T-helper 2 cell treated with Interferon-gamma antibody and Interleukin-4, amounts not matched to agents 5 μg/mL and 100 μg/mL, for 36 hours (primary cell): ENCODE measurements around the gene CYP2C19.
"Not testable (repeated sequence)": the region's sequence is repeated elsewhere in the genome, so short reads cannot be mapped to it uniquely, and the experiment has no call there.

Experiments used
- DNase-seq: peaks from one replicate; pipeline ENCODE4 v3.0.0; 2021; ENCODE audit warnings: low spot score
- H3K27ac Mint-ChIP-seq: one replicate; pipeline ENCODE4 v1.8.0; 2021; ENCODE audit warnings: mild to moderate bottlenecking, mixed read lengths
- H3K27me3 Mint-ChIP-seq: one replicate; pipeline ENCODE4 v1.8.0; 2021; ENCODE audit warnings: low read depth, mixed read lengths
- H3K36me3 Mint-ChIP-seq: one replicate; pipeline ENCODE4 v1.8.0; 2021; ENCODE audit warnings: low read depth, mixed read lengths
- H3K4me1 Mint-ChIP-seq: one replicate; pipeline ENCODE4 v1.8.0; 2021; ENCODE audit warnings: low read depth, mixed read lengths
- H3K4me3 Mint-ChIP-seq: one replicate; pipeline ENCODE4 v1.8.0; 2022; ENCODE audit warnings: mild to moderate bottlenecking, moderate library complexity, mixed read lengths
- H3K9me3 Mint-ChIP-seq: one replicate; pipeline ENCODE4 v1.8.0; 2021; ENCODE audit warnings: mixed read lengths

Gene CYP2C19

GRCh38 chr10:94830025-94830424 is 67.5 kb downstream of the CYP2C19 start:
- H3K27me3 Mint-ChIP-seq, H3K36me3 Mint-ChIP-seq, H3K4me1 Mint-ChIP-seq, H3K27ac Mint-ChIP-seq, DNase-seq, H3K4me3 Mint-ChIP-seq: not testable (repeated sequence)
- peaks cover 32% of the 10 kb centered on the region for H3K9me3 Mint-ChIP-seq

- Mint-ChIP-seq H3K36me3 (no peaks in the 10 kb centered on the region), H3K9me3 (peaks cover 4% of the 10 kb centered on the region), H3K27me3 (no peaks in the 10 kb centered on the region), H3K27ac (no peak overlapping the region), H3K4me1 (no peaks in the 10 kb centered on the region), H3K4me3 (no peak overlapping the region)
- no peak for DNase-seq
These were observed 83.7 kb downstream of the CYP2C19 start for GRCh38 chr10:94846204-94846603.

GRCh38 chr10:94850766-94851165 is 88.3 kb downstream of the CYP2C19 start:
- Mint-ChIP-seq H3K27me3 (no peaks in the 10 kb centered on the region), H3K27ac (no peak overlapping the region), H3K36me3 (no peaks in the 10 kb centered on the region), H3K9me3 (peaks cover 4% of the 10 kb centered on the region), H3K4me1 (no peaks in the 10 kb centered on the region), H3K4me3 (no peak overlapping the region)
- DNase-seq = no peak

GRCh38 chr10:94851263-94851662 is 88.8 kb downstream of the CYP2C19 start:
- Mint-ChIP-seq H3K4me3 (no peak overlapping the region), H3K9me3 (peaks cover 4% of the 10 kb centered on the region), H3K36me3 (no peaks in the 10 kb centered on the region), H3K27ac (no peak overlapping the region), H3K4me1 (no peaks in the 10 kb centered on the region), H3K27me3 (no peaks in the 10 kb centered on the region)
- DNase-seq = no peak

- Mint-ChIP-seq H3K4me1 (no peaks in the 10 kb centered on the region), H3K4me3 (no peak overlapping the region), H3K27me3 (no peaks in the 10 kb centered on the region), H3K9me3 (peaks cover 4% of the 10 kb centered on the region), H3K27ac (no peak overlapping the region), H3K36me3 (no peaks in the 10 kb centered on the region)
- no peak for DNase-seq
These were observed 90.0 kb downstream of the CYP2C19 start for GRCh38 chr10:94852438-94852837.

- DNase-seq = no peak
- Mint-ChIP-seq H3K27ac (no peak overlapping the region), H3K4me1 (no peaks in the 10 kb centered on the region)
These were observed 90.6 kb downstream of the CYP2C19 start for GRCh38 chr10:94853065-94853464.

GRCh38 chr10:94858005-94858404 is 95.5 kb downstream of the CYP2C19 start:
- no peak for DNase-seq
- Mint-ChIP-seq H3K4me3 (no peak overlapping the region), H3K27ac (no peak overlapping the region), H3K9me3 (no peaks in the 10 kb centered on the region), H3K4me1 (no peaks in the 10 kb centered on the region), H3K36me3 (no peaks in the 10 kb centered on the region), H3K27me3 (no peaks in the 10 kb centered on the region)

More at GRCh38 chr10:94853065-94853464, 90.6 kb downstream of the CYP2C19 start:
- H3K36me3 Mint-ChIP-seq = no peaks in the 10 kb centered on the region
- H3K4me3 Mint-ChIP-seq = no peak overlapping the region
- H3K27me3 Mint-ChIP-seq = no peaks in the 10 kb centered on the region
- peaks cover 4% of the 10 kb centered on the region for H3K9me3 Mint-ChIP-seq

GRCh38 chr10:94859086-94859485 is 96.6 kb downstream of the CYP2C19 start:
- Mint-ChIP-seq H3K4me1 (no peaks in the 10 kb centered on the region), H3K27ac (no peak overlapping the region), H3K9me3 (peaks cover 8% of the 10 kb centered on the region), H3K27me3 (no peaks in the 10 kb centered on the region), H3K36me3 (no peaks in the 10 kb centered on the region), H3K4me3 (no peak overlapping the region)
- DNase-seq = no peak

GRCh38 chr10:94878649-94879048 is 116.2 kb downstream of the CYP2C19 start:
- H3K4me1 Mint-ChIP-seq = no peaks in the 10 kb centered on the region
- H3K27ac Mint-ChIP-seq = no peak overlapping the region
- no peaks in the 10 kb centered on the region for H3K9me3 Mint-ChIP-seq
- no peaks in the 10 kb centered on the region for H3K36me3 Mint-ChIP-seq
- no peaks in the 10 kb centered on the region for H3K27me3 Mint-ChIP-seq
- no peak for DNase-seq
- H3K4me3 Mint-ChIP-seq = no peak overlapping the region

- no peaks in the 10 kb centered on the region for H3K9me3 Mint-ChIP-seq
- H3K27ac Mint-ChIP-seq = no peak overlapping the region
- H3K27me3 Mint-ChIP-seq = no peaks in the 10 kb centered on the region
- DNase-seq = no peak
- H3K36me3 Mint-ChIP-seq = no peaks in the 10 kb centered on the region
- H3K4me1 Mint-ChIP-seq = no peaks in the 10 kb centered on the region
- H3K4me3 Mint-ChIP-seq = no peak overlapping the region
These were observed 116.7 kb downstream of the CYP2C19 start for GRCh38 chr10:94879214-94879613.

- no peak for DNase-seq
- H3K27ac Mint-ChIP-seq = no peak overlapping the region
- H3K4me3 Mint-ChIP-seq = no peak overlapping the region
- no peaks in the 10 kb centered on the region for H3K27me3 Mint-ChIP-seq
- H3K4me1 Mint-ChIP-seq = no peaks in the 10 kb centered on the region
- H3K36me3 Mint-ChIP-seq = no peaks in the 10 kb centered on the region
- H3K9me3 Mint-ChIP-seq = peaks cover 3% of the 10 kb centered on the region
These were observed 126.6 kb downstream of the CYP2C19 start for GRCh38 chr10:94889123-94889522.

GRCh38 chr10:94890264-94891022 is 128.0 kb downstream of the CYP2C19 start:
- H3K27ac Mint-ChIP-seq = no peak overlapping the region
- H3K4me1 Mint-ChIP-seq = no peaks in the 10 kb centered on the region
- no peaks in the 10 kb centered on the region for H3K27me3 Mint-ChIP-seq
- peaks cover 3% of the 10 kb centered on the region for H3K9me3 Mint-ChIP-seq
- no peak for DNase-seq
- H3K36me3 Mint-ChIP-seq = no peaks in the 10 kb centered on the region
- no peak overlapping the region for H3K4me3 Mint-ChIP-seq

- not testable (repeated sequence) for H3K27ac Mint-ChIP-seq, H3K9me3 Mint-ChIP-seq, H3K4me3 Mint-ChIP-seq, H3K4me1 Mint-ChIP-seq, DNase-seq, H3K36me3 Mint-ChIP-seq, H3K27me3 Mint-ChIP-seq
These were observed 135.9 kb downstream of the CYP2C19 start for GRCh38 chr10:94898414-94898813.

GRCh38 chr10:94902080-94902479 is 139.6 kb downstream of the CYP2C19 start:
- no peak for DNase-seq
- H3K4me1 Mint-ChIP-seq = no peaks in the 10 kb centered on the region
- H3K27me3 Mint-ChIP-seq = no peaks in the 10 kb centered on the region
- H3K9me3 Mint-ChIP-seq = no peaks in the 10 kb centered on the region
- H3K27ac Mint-ChIP-seq = no peak overlapping the region
- no peak overlapping the region for H3K4me3 Mint-ChIP-seq
- no peaks in the 10 kb centered on the region for H3K36me3 Mint-ChIP-seq

GRCh38 chr10:94902570-94902969 is 140.1 kb downstream of the CYP2C19 start:
- no peaks in the 10 kb centered on the region for H3K36me3 Mint-ChIP-seq
- H3K9me3 Mint-ChIP-seq = peaks cover 2% of the 10 kb centered on the region
- DNase-seq = no peak
- no peaks in the 10 kb centered on the region for H3K4me1 Mint-ChIP-seq
- H3K27ac Mint-ChIP-seq = no peak overlapping the region
- H3K4me3 Mint-ChIP-seq = no peak overlapping the region
- H3K27me3 Mint-ChIP-seq = no peaks in the 10 kb centered on the region
